ENCODE data around the gene CCT4.
"Not testable (repeated sequence)": the region's sequence is repeated elsewhere in the genome, so short reads cannot be mapped to it uniquely, and the experiment has no call there.

CCT4 gene

DNA sequence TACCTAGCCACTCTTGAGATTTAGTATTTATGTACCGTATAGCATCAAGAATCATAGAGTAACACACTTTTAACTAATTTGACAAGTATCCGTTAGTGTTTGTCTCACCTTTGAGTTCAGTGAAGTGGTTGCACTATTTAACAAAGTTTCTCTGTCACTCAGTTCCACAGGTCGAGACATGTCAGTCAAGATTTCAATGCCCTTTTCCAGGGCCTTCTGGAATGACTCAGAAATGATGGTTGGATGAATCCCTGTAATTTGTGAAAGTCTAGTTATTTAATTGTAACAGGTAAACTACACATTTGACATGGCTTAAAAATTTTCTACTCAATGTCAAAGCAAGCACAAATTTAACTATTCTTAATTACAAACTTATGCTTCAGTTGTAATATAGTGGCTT is 9.7 kb downstream of the CCT4 start:
- no peak for DNase-seq

GRCh38 chr2:61877571-61878245 is 10.7 kb downstream of the CCT4 start:
- DNase-seq = no peak

- no peak for DNase-seq
Observed at GRCh38 chr2:61876400-61876799, 12.1 kb downstream of the CCT4 start.

DNA sequence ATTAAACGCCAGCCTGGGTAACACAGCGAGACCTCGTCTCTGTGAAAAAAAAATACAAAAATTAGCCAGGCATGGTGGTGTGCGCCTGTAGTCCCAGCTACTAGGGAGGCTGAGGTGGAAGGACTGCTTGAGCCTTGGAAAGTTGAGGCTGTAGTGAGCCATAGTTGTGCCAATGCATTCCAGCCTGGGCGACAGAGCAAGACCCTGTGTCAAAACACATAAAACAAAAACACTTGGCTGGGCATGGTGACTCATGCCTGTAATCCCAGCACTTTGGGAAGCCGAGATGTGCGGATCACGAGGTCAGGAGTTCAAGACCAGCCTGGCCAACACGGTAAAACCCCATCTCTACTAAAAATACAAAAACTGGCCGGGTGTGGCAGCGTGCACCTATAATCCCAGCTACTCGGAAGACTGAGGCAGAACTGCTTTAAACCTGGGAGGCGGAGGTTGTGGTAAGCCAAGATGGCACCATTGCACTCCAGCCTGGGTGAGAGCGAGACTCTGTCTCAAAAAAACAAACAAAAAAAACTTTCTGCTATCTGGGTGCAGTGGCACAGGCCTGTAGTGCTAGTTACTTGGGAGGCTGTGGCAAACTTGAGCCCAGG is 21.9 kb downstream of the CCT4 start:
- not testable (repeated sequence) for DNase-seq

- no peak for DNase-seq
Observed at GRCh38 chr2:61862085-61862484, 26.4 kb downstream of the CCT4 start.

DNA sequence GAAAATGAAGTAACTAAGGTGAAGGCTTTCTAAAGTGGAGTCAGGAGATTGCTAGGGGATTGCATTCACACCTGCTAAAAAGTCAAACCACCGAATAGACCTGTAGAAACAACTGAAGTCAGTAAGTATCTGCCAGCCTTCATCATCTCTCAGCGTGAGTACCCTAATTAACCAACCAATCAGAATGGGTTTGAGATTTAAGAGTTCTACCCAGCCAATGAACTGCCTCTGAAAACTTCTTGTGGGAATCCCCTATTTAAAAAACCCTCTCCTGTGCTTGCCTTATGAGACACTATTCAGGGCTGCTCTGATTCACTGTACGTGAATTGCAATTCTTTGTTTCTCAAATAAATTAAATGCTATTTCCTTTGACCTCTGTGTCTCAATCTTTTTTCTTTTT is 31.2 kb downstream of the CCT4 start:
- DNase-seq = no peak

- DNase-seq = no peak
Observed at GRCh38 chr2:61855318-61855613, 33.2 kb downstream of the CCT4 start.

- DNase-seq = peak; percentile 92 to 96
Observed at GRCh38 chr2:61854564-61855317, 33.7 kb downstream of the CCT4 start.

- peak; percentile 83 for DNase-seq
Observed at GRCh38 chr2:61853847-61854563, 34.5 kb downstream of the CCT4 start, which contains the start of gene FAM161A. FAM161A (minus strand) TSS chr2:61854060; CDS start chr2:61854041, 19 bp downstream.

DNA sequence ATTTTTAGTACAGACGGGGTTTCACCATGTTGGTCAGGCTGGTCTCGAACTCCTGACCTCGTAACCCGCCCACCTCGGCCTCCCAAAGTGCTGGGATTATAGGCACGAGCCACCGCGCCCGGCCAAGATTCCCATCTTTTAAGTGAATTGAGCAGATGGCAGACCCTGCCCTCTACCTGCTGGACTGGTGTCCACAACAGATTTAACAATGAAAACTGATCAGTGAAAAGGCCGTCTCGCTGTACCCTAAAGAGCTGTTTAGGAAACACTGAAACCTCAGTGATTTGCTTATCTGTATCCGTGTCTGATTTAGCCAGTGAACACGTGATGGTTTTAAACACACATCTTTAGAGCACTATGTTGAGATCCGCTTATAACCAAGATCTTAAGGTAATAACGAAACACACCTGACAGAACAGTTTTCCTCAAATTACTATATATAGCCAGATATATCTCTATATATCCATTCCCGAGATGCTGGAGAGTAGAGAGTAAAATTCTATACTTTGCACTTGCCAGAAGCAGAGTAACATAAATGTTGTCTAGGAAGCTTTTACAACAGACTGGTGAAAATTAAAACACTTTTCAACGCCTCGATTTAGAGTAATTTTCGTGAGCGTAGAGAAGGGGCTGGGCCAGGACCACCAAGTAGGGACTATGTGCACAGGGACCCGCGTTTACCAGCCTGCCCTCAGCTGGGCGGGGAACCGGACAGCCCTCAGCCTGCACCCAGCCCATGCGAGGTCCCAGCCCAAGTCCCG is 35.2 kb downstream of the CCT4 start:
- DNase-seq = no peak

DNA sequence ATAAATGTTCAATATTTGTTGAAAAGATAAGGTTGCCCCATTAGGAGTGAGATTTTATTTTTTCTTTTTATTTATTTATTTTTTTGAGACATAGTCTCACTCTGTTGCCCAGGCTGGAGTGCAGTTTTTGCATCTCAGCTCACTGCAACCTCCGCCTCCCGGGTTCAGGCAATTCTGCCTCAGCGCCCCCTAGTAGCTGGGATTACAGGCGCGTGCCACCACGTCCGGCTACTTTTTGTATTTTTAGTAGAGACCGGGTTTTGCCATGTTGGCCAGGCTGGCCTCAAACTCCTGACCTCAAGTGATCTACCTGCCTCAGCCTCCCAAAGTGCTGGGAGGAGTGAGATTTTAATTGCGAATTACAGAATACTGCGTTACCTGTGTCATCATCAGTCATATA is 37.2 kb downstream of the CCT4 start:
- DNase-seq = not testable (repeated sequence)

DNA sequence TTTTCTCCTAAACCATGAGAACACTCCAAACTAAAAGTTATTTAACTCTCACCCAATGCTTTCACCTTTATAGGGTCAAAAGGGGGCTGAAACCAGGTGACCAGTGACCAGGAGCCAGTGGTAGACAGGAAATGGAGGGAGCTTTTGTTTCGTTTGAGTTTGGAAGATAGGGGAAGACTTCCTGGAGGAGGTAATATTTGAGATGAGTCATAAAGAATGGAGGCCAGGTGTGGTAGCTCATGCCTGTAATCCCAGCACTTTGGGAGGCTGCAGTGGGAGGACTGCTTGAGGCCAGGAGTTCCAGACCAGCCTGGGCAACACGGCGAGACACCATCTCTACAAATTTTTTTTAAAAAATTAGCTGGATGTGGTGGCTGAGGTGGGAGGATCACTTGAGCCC is 43.1 kb downstream of the CCT4 start:
- DNase-seq = no peak

GRCh38 chr2:61841286-61841685 is 47.2 kb downstream of the CCT4 start:
- DNase-seq = no peak

- DNase-seq = no peak
Observed at GRCh38 chr2:61834893-61835292, 53.6 kb downstream of the CCT4 start.

GRCh38 chr2:61833971-61834370 is 54.5 kb downstream of the CCT4 start:
- no peak for DNase-seq

DNA sequence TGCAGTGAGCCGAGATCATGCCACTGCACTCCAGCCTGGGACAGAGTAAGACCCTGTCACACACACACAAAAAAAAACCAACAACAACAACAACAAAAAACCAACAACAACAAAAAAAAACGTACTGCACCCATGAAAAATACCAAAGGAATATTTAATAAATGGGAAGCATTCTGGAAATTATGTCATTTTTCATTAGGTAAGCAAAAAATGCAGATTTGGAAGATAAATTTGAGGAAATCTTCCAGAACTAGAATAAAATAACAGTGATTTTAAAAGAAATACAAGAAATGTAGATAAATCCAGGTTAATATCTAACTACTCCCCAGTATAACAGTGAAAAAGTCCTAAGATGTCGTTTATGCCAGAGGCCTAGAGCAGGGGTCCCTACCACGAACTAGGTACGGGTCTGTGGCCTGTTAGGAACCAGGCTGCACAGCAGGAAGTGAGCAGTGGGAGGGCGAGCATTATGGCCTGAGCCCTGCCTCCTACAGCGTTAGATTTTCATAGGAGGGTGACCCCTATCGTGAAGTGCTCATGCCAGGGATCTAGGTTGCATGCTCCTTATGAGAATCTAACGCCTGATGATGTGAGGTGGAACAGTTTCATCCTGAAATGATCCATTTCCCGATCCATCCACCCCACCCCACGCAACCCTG is 56.1 kb downstream of the CCT4 start:
- DNase-seq = no peak

GRCh38 chr2:61822255-61822654 is 66.2 kb downstream of the CCT4 start:
- no peak for DNase-seq

Data from inflammatory macrophage treated with lipopolysaccharide for 1 hour (primary cell).